T follicular helper cell (primary cell): ENCODE measurements around the gene CCDC137.

Source experiments
- DNase-seq: peaks from one replicate; pipeline ENCODE4 v3.0.0-alpha.2; 2020; ENCODE audit warnings: low read depth

The CCDC137 gene

GRCh38 chr17:81716674-81716996 lies 50.1 kb downstream of the CCDC137 start:
- no peak for DNase-seq

GRCh38 chr17:81717049-81717765 lies 50.7 kb downstream of the CCDC137 start:
- no peak for DNase-seq

DNA sequence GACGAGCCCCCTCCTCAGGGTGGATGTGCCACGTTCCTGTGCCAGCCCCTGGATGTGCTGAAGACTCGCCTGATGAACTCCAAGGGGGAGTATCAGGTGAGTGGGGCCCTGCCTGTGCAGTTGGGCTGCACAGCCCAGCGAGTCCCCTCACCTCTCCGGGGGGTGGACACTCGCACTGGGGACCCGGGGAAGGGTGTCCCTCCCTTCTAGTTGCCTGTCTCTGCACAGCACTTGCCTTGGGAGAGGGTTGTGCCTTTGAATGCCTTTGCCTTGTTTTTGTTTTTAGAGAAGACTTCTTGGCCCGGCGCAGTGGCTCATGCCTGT lies 51.2 kb downstream of the CCDC137 start:
- DNase-seq: no peak

GRCh38 chr17:81719410-81720266 lies 53.1 kb downstream of the CCDC137 start:
- DNase-seq: no peak

- no peak for DNase-seq
Measured at GRCh38 chr17:81720267-81721071, 53.9 kb downstream of the CCDC137 start.

DNA sequence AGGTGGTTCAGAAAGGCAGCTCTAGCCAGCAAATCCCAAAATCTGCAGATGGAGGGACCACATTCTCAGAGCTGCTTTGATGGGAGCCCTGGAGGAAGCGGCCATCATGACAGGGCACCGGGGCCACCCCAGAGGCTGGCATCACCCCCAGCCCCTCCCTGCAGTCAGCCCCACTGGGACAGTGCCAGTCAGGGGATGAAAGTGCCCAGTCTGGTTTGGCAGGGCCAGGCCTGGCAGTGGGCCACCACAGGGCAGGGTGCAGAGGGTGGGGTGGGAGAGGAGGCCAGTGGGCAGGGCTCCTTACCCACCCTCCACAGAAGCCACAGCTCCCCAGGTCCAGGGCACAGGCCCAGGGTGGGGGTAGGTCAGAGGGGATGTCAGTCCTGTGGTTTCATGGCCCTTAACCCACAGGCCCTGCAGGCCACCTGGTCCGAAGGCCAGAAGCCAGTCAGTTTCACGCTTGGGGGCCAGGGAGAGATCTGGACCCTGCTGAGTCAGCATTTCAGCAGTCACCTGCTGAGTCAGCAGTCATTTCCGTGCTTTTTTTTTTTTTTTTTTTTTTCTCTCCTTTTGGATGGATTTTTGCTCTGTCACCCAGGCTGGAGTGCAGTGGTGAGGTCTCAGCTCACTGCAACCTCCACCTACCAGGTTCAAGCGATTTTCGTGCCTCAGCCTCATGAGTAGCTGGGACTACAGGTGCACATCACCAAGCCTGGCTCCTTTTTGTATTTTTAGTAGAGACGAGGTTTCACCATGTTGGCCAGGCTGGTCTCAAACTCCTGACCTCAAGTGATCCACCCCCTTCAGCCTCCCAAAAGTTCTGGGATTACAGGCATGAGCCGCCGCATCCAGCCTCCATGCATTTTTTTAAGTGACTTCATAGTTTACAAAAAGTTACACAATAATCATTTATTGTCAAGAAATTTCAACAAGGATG lies 55.9 kb downstream of the CCDC137 start:
- no peak for DNase-seq
